Peyer's patch (tissue), 4 donors: ENCODE measurements around the gene MAN1A2.

Experiments
- CTCF ChIP-seq, 6 experiments: fragments of 450-650 bp in 4 of 6; fragments of 200-600 bp in 2 of 6; sonication (generic) in 1 of 6; IDR thresholded peaks; one replicate each; pipeline ENCODE4 v1.5.1; 2017 to 2019; ENCODE audit warnings: antibody characterized with exemption in 6 of 6, mild to moderate bottlenecking in 3 of 6, moderate library complexity in 1 of 6
- POLR2A ChIP-seq, 2 donors: fragments of 450-650 bp; IDR thresholded peaks; one replicate each; pipeline ENCODE4 v1.5.1; 2017; ENCODE audit warnings: antibody characterized with exemption in 2 of 2, mild to moderate bottlenecking in 2 of 2, moderate library complexity in 2 of 2

- TF ChIP-seq CTCF (IDR thresholded peaks at IDR 0.05), result no peak
- no peak for TF ChIP-seq POLR2A (IDR thresholded peaks at IDR 0.05)
Observed at GRCh38 chr1:117324357-117324756, 42.9 kb upstream of the MAN1A2 start.
